PC-9 (cell line): ENCODE data around the gene RBP5. TPM values are rescaled to one million over a fixed set of nuclear protein-coding genes. Genes with fewer than 3 reads are reported as not detected.

Source experiments
- BruUV-seq: library from RNA; stranded (reverse); fragments of 400-500 nt; replicated peaks from 2 replicates; lab custom pipeline; 2021; lab: Mats Ljungman, UMichigan
- CTCF ChIA-PET: fragments of 300-600 bp; sonication (Branson Sonifier 250); formaldehyde crosslinking; loops from one replicate; lab custom pipeline; 2022; ENCODE audit warnings: antibody characterized with exemption; lab: Charles Lee
- POLR2A ChIA-PET: fragments of 300-600 bp; sonication (Branson Sonifier 250); formaldehyde crosslinking; loops from one replicate; lab custom pipeline; 2022; ENCODE audit warnings: antibody characterized with exemption; ENCODE audit not compliant: unreplicated experiment; lab: Charles Lee
- DNase-seq, 2 experiments: peaks; one replicate each; pipeline versions ENCODE4 v3.0.0 to v3.0.0-alpha.2; 2015 to 2022; ENCODE audit warnings: mixed read lengths in 1 of 2
- H2AFZ ChIP-seq: fragments of 200-600 bp; sonication (generic); 2 replicates; pipeline ENCODE4 v1.8.1; 2017; ENCODE audit warnings: antibody characterized with exemption
- H3F3A ChIP-seq: fragments of 200-600 bp; sonication (generic); 2 replicates; pipeline ENCODE4 v1.8.1; 2017; ENCODE audit warnings: antibody characterized with exemption, mild to moderate bottlenecking, low read depth; ENCODE audit not compliant: insufficient read depth
- H3K27ac ChIP-seq: fragments of 200-600 bp; sonication (generic); 2 replicates; pipeline ENCODE4 v1.6.1; 2016; ENCODE audit warnings: mixed run types
- H3K27me3 ChIP-seq: fragments of 200-600 bp; sonication (generic); 2 replicates; pipeline ENCODE4 v1.6.1; 2016; ENCODE audit warnings: low read depth, mixed run types; ENCODE audit not compliant: insufficient read depth
- H3K36me3 ChIP-seq: fragments of 200-600 bp; sonication (generic); 2 replicates; pipeline ENCODE4 v1.6.1; 2016; ENCODE audit warnings: low read depth, mixed run types
- H3K4me1 ChIP-seq: fragments of 200-600 bp; sonication (generic); replicated peaks from 2 replicates; pipeline ENCODE4 v1.6.1; 2016; ENCODE audit warnings: mixed run types; ENCODE audit not compliant: insufficient read depth
- H3K4me2 ChIP-seq: fragments of 200-600 bp; sonication (generic); 2 replicates; pipeline ENCODE4 v1.6.1; 2017; ENCODE audit warnings: mixed run types
- H3K4me3 ChIP-seq: fragments of 200-600 bp; sonication (generic); 2 replicates; pipeline ENCODE4 v1.6.1; 2016; ENCODE audit warnings: mixed run types
- H3K79me2 ChIP-seq: fragments of 200-600 bp; sonication (generic); 2 replicates; pipeline ENCODE4 v1.6.1; 2017; ENCODE audit warnings: low read depth, mixed run types
- H3K9me2 ChIP-seq: fragments of 200-600 bp; sonication (generic); 2 replicates; pipeline ENCODE4 v1.8.1; 2017; ENCODE audit warnings: mild to moderate bottlenecking; ENCODE audit not compliant: insufficient read depth
- H3K9me3 ChIP-seq: fragments of 200-600 bp; sonication (generic); 2 replicates; pipeline ENCODE4 v1.8.1; 2016; ENCODE audit warnings: low read depth; ENCODE audit not compliant: insufficient read depth
- H4K20me1 ChIP-seq: fragments of 200-600 bp; sonication (generic); 2 replicates; pipeline ENCODE4 v1.8.1; 2017; ENCODE audit not compliant: insufficient read depth
- CTCF ChIP-seq: fragments of 200-600 bp; sonication (generic); conservative IDR thresholded peaks from 2 replicates; pipeline ENCODE4 v1.6.1; 2017; ENCODE audit warnings: mixed run types, antibody characterized with exemption, mild to moderate bottlenecking, moderate library complexity
- EZH2 ChIP-seq: fragments of 200-600 bp; sonication (generic); IDR thresholded peaks from 2 replicates; pipeline ENCODE4 v1.8.0; 2017; ENCODE audit warnings: antibody characterized with exemption, low read depth
- intact Hi-C: fragments of 100-400 bp; cut with micrococcal nuclease; formaldehyde crosslinking; loops from one replicate; pipeline ENCODE4 v1.10.0; 2022; ENCODE audit not compliant: unreplicated experiment
- total RNA-seq: library from RNA; stranded (reverse); gene quantifications from 2 replicates; pipeline ENCODE4 v1.2.3, GENCODE V29; 2021

Gene RBP5
- total RNA-seq, 1 experiment from 2014 or later: 0.74 TPM

- Histone ChIP-seq H3K36me3 (peaks cover 7% of the 10 kb centered on the region), H3K4me1 (no peaks in the 10 kb centered on the region), H3K4me3 (no peak overlapping the region), H3K79me2 (no peaks in the 10 kb centered on the region), H3K27me3 (no peaks in the 10 kb centered on the region), H3K27ac (no peak overlapping the region), H3F3A (no peaks in the 10 kb centered on the region), H3K9me3 (no peaks in the 10 kb centered on the region), H3K4me2 (no peak overlapping the region), H3K9me2 (no peaks in the 10 kb centered on the region), H2AFZ (no peak overlapping the region), H4K20me1 (no peaks in the 10 kb centered on the region)
- ChIA-PET POLR2A (no interaction called here), CTCF (no interaction called here)
- intact Hi-C loops: no loop called here
- TF ChIP-seq CTCF (no peak), EZH2 (no peak)
- DNase-seq: no peak
- BruUV-seq: no TSS peak
These were observed 9.8 kb downstream of the RBP5 start for GRCh38 chr12:7118881-7119280.

GRCh38 chr12:7117670-7118069, 11.0 kb downstream of the RBP5 start:
- no peak overlapping the region for H3K4me3 ChIP-seq
- no peak overlapping the region for H2AFZ ChIP-seq
- CTCF ChIA-PET: no interaction called here
- H4K20me1 ChIP-seq: peaks cover 4% of the 10 kb centered on the region; the same call in 1 of the 2 replicates
- H3K4me1 ChIP-seq: no peaks in the 10 kb centered on the region
- H3K27ac ChIP-seq: no peak overlapping the region
- POLR2A ChIA-PET: interaction anchor here (0.7 kb wide), 1 partner anchor 99 kb away, joined by 3 read pairs; the partner anchor contains the start of gene LPCAT3
- H3F3A ChIP-seq: 0 out of 2 replicates have a peak, but pooled peaks cover under 1% of the 10 kb centered on the region
- no peaks in the 10 kb centered on the region for H3K79me2 ChIP-seq
- H3K4me2 ChIP-seq: no peak overlapping the region
- intact Hi-C loops: no loop called here
- no peaks in the 10 kb centered on the region for H3K9me3 ChIP-seq
- H3K9me2 ChIP-seq: no peaks in the 10 kb centered on the region
- no TSS peak for BruUV-seq
- H3K36me3 ChIP-seq: peaks cover 7% of the 10 kb centered on the region
- DNase-seq: no peak
- TF ChIP-seq EZH2 (no peak), CTCF (no peak)
- H3K27me3 ChIP-seq: no peaks in the 10 kb centered on the region

GRCh38 chr12:7116916-7117315, 11.8 kb downstream of the RBP5 start:
- intact Hi-C loops: no loop called here

More at GRCh38 chr12:7116916-7117315, 11.8 kb downstream of the RBP5 start:
- Histone ChIP-seq H3K9me2 (no peaks in the 10 kb centered on the region), H4K20me1 (peaks cover 4% of the 10 kb centered on the region; the same call in 1 of the 2 replicates), H3F3A (peaks cover 7% of the 10 kb centered on the region; the same call in 1 of the 2 replicates), H3K9me3 (no peaks in the 10 kb centered on the region), H3K27me3 (no peaks in the 10 kb centered on the region), H3K36me3 (peaks cover 7% of the 10 kb centered on the region), H3K79me2 (no peaks in the 10 kb centered on the region), H3K4me1 (no peaks in the 10 kb centered on the region), H3K27ac (no peak overlapping the region), H2AFZ (no peak overlapping the region), H3K4me3 (no peak overlapping the region), H3K4me2 (no peak overlapping the region)
- CTCF ChIA-PET: no interaction called here
- BruUV-seq: no TSS peak
- no peak for DNase-seq
- POLR2A ChIA-PET: interaction anchor here (0.5 to 0.7 kb wide), 2 partner anchors 14 to 99 kb away, joined by 3 read pairs; partner anchors contain the start of genes CLSTN3 and LPCAT3
- no peak for TF ChIP-seq CTCF
- TF ChIP-seq EZH2: no peak
